Motor neuron (in vitro differentiated cells): Measurements from ENCODE around the gene TAF12. TPM values are rescaled to one million over a fixed set of nuclear protein-coding genes. Genes with fewer than 3 reads are reported as not detected.
A peak's percentile ranks its signal among the peaks of the same experiment; 100 is the strongest.
"Not testable (repeated sequence)": the region's sequence is repeated elsewhere in the genome, so short reads cannot be mapped to it uniquely, and the experiment has no call there.

Source experiments
- ATAC-seq, 8 experiments: fragments of 200-7000 bp; cut with Tn5 transposase; replicated peaks in 6 of 8; 2 replicates each; pipeline ENCODE4 v1.8.0; 2021; ENCODE audit warnings: mild to moderate bottlenecking in 8 of 8, moderate library complexity in 8 of 8
- H3K27ac ChIP-seq, 2 donors: fragments of 250-450 bp; sonication (Bioruptor Pico); 2 replicates each; pipeline ENCODE4 v1.9.0; 2021; ENCODE audit warnings: antibody characterized with exemption in 2 of 2, mild to moderate bottlenecking in 2 of 2, moderate library complexity in 1 of 2
- H3K4me1 ChIP-seq, 2 donors: fragments of 250-450 bp; sonication (Bioruptor Pico); replicated peaks in 1 of 2; 2 replicates each; pipeline ENCODE4 v1.6.1; 2021; ENCODE audit warnings: antibody characterized with exemption in 2 of 2, mild to moderate bottlenecking in 2 of 2, moderate library complexity in 1 of 2
- H3K4me3 ChIP-seq, 5 donors: fragments of 250-450 bp; sonication (Bioruptor Pico); 2 replicates each; pipeline ENCODE4 v1.9.0; 2021; ENCODE audit warnings: antibody characterized with exemption in 5 of 5, mild to moderate bottlenecking in 5 of 5, moderate library complexity in 4 of 5
- WGBS, 10 experiments: fragments of 450-650 bp; shearing (Covaris generic); methylation state at CpG; one replicate each; pipeline ENCODE4 v1.0.0; 2022; 5-methylcytosine and 5-hydroxymethylcytosine counted together
- in situ Hi-C, 9 experiments: fragments of 400-800 bp; cut with MboI; loops; one replicate each; pipeline ENCODE4 v1.15.0; 2021; ENCODE audit warnings: low sequenced_read_pairs in 9 of 9, low pct_unique_long_range_greater_than_20kb in 2 of 9; ENCODE audit not compliant: unreplicated experiment in 9 of 9
- total RNA-seq, 8 experiments: library from RNA; unstranded; fragments of 300-600 nt; gene quantifications; 2 replicates each; pipeline versions ENCODE4 v1.2.3 to v1.2.4, GENCODE V29; 2022

The TAF12 gene
- total RNA-seq, 8 experiments from 2014 or later, result 33.9 to 64.4 (median 43.2) TPM

DNA sequence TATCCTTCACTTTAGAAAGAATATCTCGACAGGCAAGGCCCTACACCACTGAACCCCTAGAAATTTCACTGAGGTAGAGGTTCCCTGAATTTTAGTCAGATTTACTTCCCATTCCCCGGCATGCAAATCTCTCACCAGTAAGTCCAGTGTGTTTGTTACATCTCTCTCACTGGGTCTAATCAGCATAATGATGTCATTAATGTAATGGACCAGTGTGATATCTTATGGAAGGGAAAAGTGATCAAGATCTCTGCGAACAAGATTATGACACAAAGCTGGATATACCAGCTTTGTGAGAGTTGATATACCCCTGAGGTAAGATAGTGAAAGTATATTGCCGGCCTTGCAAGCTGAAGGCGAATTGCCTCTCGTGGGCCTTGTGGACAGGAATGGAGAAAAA is 13.5 kb upstream of the TAF12 start:
- no peaks in the 10 kb centered on the region for H3K4me1 ChIP-seq
- H3K27ac ChIP-seq, result no peak overlapping the region
- 48 to 100% (median 86%) methylated on average over 1 to 6 of the region's 6 CpGs; no CpG with 5 or more reads in 1 of the 10 experiments for WGBS, 10 experiments
- in situ Hi-C loops, result no loop called here
- no peak overlapping the region for H3K4me3 ChIP-seq
- peak in 1 of 8 experiments; percentile 20 for ATAC-seq

DNA sequence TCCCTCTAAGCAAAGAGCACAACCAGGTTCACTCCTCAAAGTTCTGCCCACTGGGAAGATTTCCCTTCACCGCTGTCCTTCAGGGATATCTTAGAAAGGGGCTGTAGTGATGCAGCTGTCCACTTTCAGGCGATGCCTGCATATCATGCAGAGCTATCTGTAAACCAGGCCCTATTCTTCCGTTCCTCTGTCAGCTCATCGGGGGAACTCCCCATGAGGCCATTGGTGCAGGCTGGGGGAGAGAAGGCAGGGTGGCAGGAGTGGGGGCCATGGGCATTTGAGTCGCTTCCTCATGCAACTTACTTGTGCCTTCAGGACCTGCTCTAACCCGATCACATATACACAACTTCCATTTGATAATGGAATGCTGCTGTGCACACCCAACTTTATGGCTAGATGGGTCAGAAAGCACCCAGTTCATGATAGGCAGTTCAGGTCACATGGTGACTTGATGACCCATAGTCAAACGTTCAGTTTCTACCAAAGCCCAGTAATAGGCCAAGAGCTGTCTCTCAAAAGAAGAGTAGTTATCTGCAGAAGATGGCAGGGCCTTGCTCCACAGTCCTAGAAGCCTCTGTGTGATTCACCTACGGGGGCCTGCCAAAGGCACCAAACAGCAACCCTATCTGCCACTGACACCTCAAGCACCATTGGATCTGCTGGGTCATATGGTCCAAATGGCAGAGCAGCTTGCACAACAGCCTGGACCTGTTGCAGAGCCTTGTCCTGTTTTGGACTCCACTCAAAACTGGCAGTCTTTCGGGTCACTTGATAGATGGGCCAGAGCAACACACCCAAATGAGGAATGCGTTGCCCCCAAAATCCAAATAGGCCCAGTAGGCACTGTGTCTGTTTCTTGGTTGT is 12.8 kb upstream of the TAF12 start:
- H3K4me3 ChIP-seq, H3K4me1 ChIP-seq, ATAC-seq, in situ Hi-C loops, H3K27ac ChIP-seq: not testable (repeated sequence)
- WGBS, 10 experiments, result 40 to 100% (median 82%) methylated on average over 1 to 8 of the region's 10 CpGs; no CpG with 5 or more reads in 2 of the 10 experiments

DNA sequence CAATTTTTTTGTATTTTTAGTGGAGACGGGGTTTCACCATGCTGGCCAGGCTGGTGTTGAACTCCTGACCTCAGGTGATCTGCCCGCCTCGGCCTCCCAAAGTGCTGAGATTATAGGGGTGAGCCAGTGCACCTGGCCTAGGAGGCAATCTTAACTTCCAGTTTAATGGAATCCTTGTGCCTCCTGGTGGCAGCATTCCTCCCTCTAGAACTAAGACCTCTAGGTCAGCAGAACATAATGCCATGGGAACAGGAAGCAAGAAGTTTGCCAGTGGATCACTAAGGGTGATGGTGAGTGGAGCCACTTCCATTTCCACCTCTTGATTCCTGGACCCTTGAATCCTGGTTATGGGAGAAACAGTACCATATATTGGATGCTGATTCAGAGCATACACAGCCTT is 11.0 kb upstream of the TAF12 start:
- H3K4me1 ChIP-seq, in situ Hi-C loops, H3K4me3 ChIP-seq, ATAC-seq, H3K27ac ChIP-seq: not testable (repeated sequence)
- 30 to 86% (median 78%) methylated on average over 2 to 3 of the region's 3 CpGs; no CpG with 5 or more reads in 4 of the 10 experiments for WGBS, 10 experiments

GRCh38 chr1:28653063-28653462 is 10.2 kb upstream of the TAF12 start:
- H3K4me1 ChIP-seq, in situ Hi-C loops, H3K4me3 ChIP-seq, H3K27ac ChIP-seq, ATAC-seq: not testable (repeated sequence)
- 70 to 100% (median 91%) methylated on average over 2 to 13 of the region's 13 CpGs; no CpG with 5 or more reads in 4 of the 10 experiments for WGBS, 10 experiments

GRCh38 chr1:28648474-28649198 is 5.8 kb upstream of the TAF12 start, which contains the start of gene RNU11:
Gene RNU11, plus strand, starts transcription at chr1:28648600.
- Histone ChIP-seq H3K27ac (peak within 1 kb of the TSS; percentile 99), H3K4me1 (peaks cover 22 to 24% of the 10 kb centered on the region in 2 donors), H3K4me3 (peak within 1 kb of the TSS; percentile 31 to 47 (median 35))
- WGBS, 10 experiments, result 0 to 21% (median 1%) methylated on average over 1 to 27 of the region's 28 CpGs
- peak; percentile 68 to 83 (median 80) for ATAC-seq
- in situ Hi-C loops, result no loop called here

- peak overlapping the region; percentile 99 for H3K27ac ChIP-seq
- 0 to 7% (median 2%) methylated on average over 2 to 18 of the region's 18 CpGs for WGBS, 10 experiments
- ATAC-seq, result peak; percentile 65 to 79 (median 72)
- H3K4me3 ChIP-seq, result peak overlapping the region; percentile 31 to 47 (median 35)
- in situ Hi-C loops, result no loop called here
- peaks cover 24 to 26% of the 10 kb centered on the region in 2 donors for H3K4me1 ChIP-seq
Measured at GRCh38 chr1:28648008-28648473, 5.2 kb upstream of the TAF12 start.

GRCh38 chr1:28646040-28646439 is 3.2 kb upstream of the TAF12 start:
- ATAC-seq, result no peak
- in situ Hi-C loops, result no loop called here
- Histone ChIP-seq H3K4me3 (no peak overlapping the region), H3K4me1 (peaks cover 32 to 36% of the 10 kb centered on the region in 2 donors), H3K27ac (no peak overlapping the region)
- 67 to 100% (median 100%) methylated on average over 1 of the region's 1 CpG; no CpG with 5 or more reads in 5 of the 10 experiments for WGBS, 10 experiments

- H3K4me1 ChIP-seq, result peaks cover 32 to 39% of the 10 kb centered on the region in 2 donors
- ATAC-seq, in situ Hi-C loops, H3K4me3 ChIP-seq, H3K27ac ChIP-seq: not testable (repeated sequence)
- 89 to 100% (median 94%) methylated on average over 1 to 11 of the region's 11 CpGs; no CpG with 5 or more reads in 3 of the 10 experiments for WGBS, 10 experiments
Measured at GRCh38 chr1:28645406-28645805, 2.5 kb upstream of the TAF12 start.

- H3K4me1 ChIP-seq, result peaks cover 32 to 39% of the 10 kb centered on the region in 2 donors
- in situ Hi-C loops, result no loop called here
- no peak overlapping the region for H3K4me3 ChIP-seq
- ATAC-seq, result no peak
- WGBS, 10 experiments, result 0 to 100% (median 88%) methylated on average over 1 to 3 of the region's 3 CpGs; no CpG with 5 or more reads in 2 of the 10 experiments
- peak overlapping the region in 1 of 2 donors; percentile 89 for H3K27ac ChIP-seq
Measured at GRCh38 chr1:28644494-28644893, 1.6 kb upstream of the TAF12 start.

DNA sequence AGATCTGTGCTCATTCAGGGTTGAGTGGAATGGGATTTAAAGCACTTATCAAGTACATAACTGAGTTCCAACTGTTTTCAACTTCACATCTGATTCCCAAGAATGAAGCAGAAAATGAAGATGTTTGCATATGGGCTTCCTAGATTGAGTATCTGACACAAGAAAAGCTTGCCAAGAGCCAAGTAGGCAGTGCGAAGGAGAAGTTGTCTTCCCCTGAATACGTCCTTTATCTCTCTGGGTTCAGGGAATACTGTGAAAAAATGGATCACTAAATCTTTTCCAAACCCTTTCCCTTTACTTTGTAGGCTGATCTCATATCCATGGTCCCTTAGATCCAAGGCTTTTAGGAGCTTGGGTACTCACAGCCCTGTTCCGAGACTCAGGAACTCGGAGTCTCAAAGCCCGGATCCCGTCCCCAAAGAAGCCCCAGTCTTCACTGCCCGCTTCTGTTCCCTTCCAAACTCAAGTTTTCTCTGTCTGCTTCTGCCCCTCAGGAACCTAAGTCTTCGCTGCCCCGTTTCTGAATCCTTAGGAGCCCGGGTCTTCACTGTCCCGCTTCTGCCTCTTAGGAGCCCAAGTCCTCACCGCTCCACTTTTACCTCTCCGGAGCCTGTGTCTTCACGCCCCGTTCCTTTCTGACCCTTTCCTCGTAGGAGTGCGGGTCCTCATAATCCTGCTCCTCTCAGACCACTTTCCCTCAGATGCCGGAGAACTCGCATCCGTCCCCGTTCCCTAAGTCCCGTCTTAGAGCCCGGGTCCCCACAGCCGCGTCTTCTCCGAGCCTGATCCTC is 616 bp downstream of the TAF12 start:
- peak overlapping the region; percentile 89 to 91 for H3K27ac ChIP-seq
- WGBS, 10 experiments, result 0 to 3% (median 2%) methylated on average over 1 to 23 of the region's 26 CpGs; no CpG with 5 or more reads in 2 of the 10 experiments
- peaks cover 21 to 26% of the 10 kb centered on the region in 2 donors for H3K4me1 ChIP-seq
- in situ Hi-C loops, result no loop called here
- peak overlapping the region; percentile 53 to 71 (median 67) for H3K4me3 ChIP-seq
- peak; percentile 18 to 47 (median 24) for ATAC-seq

DNA sequence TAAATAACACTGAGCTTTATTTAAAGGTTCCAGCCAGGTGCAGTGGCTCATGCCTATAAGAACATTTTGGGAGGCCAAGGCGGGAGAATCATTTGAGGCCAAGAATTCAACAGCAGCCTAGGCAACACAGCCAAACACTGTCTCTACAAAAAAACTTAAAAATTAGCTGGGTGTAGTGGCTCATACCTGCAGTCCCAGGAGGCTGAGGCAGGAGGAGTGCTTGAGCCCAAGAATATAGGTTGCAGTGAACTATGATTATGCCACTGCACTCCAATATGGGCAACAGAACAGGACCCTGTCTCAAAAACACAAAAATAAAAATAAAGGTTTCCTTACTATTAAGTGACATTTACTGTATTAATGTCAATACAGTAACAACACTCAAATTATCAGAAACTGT is 2.1 kb downstream of the TAF12 start:
- in situ Hi-C loops, result no loop called here
- WGBS, 10 experiments, result 60 to 100% (median 100%) methylated on average over 1 of the region's 1 CpG; no CpG with 5 or more reads in 4 of the 10 experiments
- no peak for ATAC-seq
- H3K4me3 ChIP-seq, result no peak overlapping the region
- no peak overlapping the region for H3K27ac ChIP-seq
- peaks cover 21 to 24% of the 10 kb centered on the region in 2 donors for H3K4me1 ChIP-seq

DNA sequence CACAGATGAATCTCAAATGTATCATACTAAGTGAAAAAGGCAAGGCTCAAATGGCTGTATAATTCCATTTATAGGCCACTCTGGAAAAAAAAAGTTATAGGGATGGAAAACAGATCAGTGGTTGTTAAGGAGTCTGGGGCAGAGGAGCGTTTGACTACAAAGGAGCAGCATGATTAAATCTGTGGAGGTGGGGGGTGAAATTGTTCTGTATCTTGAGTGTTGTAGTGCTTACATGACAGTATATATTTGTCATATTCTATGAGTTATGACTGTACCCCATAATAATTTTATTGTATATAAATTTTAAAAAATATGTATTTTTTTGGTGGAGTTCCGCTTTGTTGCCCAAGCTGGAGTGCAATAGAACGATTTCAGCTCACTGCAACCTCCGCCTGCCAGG is 10.3 kb downstream of the TAF12 start:
- no peak overlapping the region for H3K4me3 ChIP-seq
- no peak for ATAC-seq
- H3K27ac ChIP-seq, result no peak overlapping the region
- H3K4me1 ChIP-seq, result no peaks in the 10 kb centered on the region
- in situ Hi-C loops, result no loop called here
- WGBS, 10 experiments, result 87 to 100% (median 100%) methylated on average over 1 to 4 of the region's 4 CpGs; no CpG with 5 or more reads in 3 of the 10 experiments
